ENCODE measurements around the gene NELL1.

Gene NELL1

DNA sequence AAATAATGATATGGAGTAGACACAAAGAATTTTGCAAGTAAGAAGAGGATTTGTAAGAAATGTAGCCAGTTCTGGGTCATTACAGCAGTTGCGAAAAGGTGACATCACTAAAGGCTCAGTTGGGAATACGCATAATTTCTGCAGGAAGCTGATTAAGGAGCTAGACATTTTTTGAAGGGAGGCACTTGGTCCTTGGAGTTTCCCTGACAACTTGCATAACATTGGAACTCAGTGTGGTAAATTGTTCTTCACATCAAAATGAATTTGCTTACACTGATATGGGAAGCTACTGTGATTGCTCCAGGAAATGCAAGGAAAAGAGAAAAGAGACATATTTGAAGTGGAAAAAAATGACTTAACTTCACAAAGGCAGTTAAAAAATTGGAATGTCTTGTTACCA, 626.1 kb downstream of the NELL1 start:
- Histone ChIP-seq H3K36me3 (ENCODE audit: control insufficient read depth in 1 of 2, insufficient read depth in 2 of 2, low read length in 2 of 2) (no peaks in the 10 kb centered on the region), H3K27me3 (ENCODE audit: control insufficient read depth in 1 of 2, insufficient read depth in 2 of 2, low read length in 2 of 2) (no peaks in the 10 kb centered on the region), H3K4me1 (ENCODE audit: control insufficient read depth in 1 of 2, insufficient read depth in 2 of 2, low read length in 2 of 2) (no peaks in the 10 kb centered on the region), H3K9me3 (ENCODE audit: control insufficient read depth in 1 of 2, low read length in 2 of 2) (peaks cover 0 to 4% of the 10 kb centered on the region in 2 donors), H3K4me3 (ENCODE audit: low read depth in 1 of 2, low read length in 2 of 2) (no peak overlapping the region), H3K9ac (ENCODE audit: low read depth in 1 of 2, low read length in 2 of 2) (no peak overlapping the region), H3K27ac (ENCODE audit: low read depth, low read length) (no peak overlapping the region)

DNA sequence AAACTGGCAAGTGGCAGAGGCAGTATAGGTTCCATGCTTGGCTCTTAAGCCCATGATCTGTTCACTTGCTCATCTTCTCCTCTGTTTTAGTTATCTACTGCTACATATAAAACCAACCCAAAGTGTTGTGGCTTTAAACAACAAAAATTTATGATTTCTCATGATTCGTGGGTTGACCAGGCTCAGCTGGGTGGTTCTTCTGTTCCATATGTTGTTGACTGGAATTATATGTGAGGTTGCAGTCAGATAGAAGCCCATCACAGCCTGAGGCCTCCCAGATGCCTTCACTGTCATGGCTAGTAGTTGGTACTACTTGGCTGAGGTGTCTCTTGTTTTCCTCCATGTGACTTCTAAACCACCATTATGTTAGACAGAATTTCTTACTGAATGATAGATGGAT, 632.6 kb downstream of the NELL1 start:
- Histone ChIP-seq H3K9me3 (ENCODE audit: control insufficient read depth in 1 of 2, low read length in 2 of 2) (peaks cover 0 to 5% of the 10 kb centered on the region in 2 donors), H3K27ac (ENCODE audit: low read depth, low read length) (no peak overlapping the region), H3K27me3 (ENCODE audit: control insufficient read depth in 1 of 2, insufficient read depth in 2 of 2, low read length in 2 of 2) (no peaks in the 10 kb centered on the region), H3K4me3 (ENCODE audit: low read depth in 1 of 2, low read length in 2 of 2) (no peak overlapping the region), H3K4me1 (ENCODE audit: control insufficient read depth in 1 of 2, insufficient read depth in 2 of 2, low read length in 2 of 2) (no peaks in the 10 kb centered on the region), H3K36me3 (ENCODE audit: control insufficient read depth in 1 of 2, insufficient read depth in 2 of 2, low read length in 2 of 2) (no peaks in the 10 kb centered on the region), H3K9ac (ENCODE audit: low read depth in 1 of 2, low read length in 2 of 2) (no peak overlapping the region)

DNA sequence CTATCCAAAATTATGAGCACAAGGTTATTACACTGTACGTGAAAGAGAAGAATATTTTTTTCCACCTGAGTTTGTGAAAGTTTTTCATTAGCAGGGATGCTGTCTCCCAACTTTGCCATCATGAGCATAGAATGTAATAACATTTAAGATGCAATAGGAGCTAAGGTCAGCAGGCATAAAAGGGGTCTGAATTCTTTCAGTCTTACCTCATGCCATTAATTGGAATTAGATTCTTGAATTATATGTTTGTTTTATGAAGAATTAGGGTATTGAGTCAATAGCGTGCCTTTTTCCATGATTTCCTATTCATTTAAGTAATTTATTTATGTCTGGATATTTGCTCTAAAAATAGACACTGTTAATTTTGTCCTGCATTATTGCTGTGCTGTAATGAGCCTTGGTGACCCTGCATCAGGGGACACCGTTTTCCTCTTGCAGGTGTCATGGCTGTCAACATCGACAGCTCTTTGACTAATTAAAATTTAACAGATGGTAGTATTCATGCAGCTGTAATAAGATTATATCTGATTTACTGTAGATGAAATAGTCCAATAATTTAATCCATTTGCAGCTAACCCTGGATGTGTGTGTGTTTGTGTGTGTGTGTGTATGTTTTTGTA, 637.5 kb downstream of the NELL1 start:
- Histone ChIP-seq H3K9ac (ENCODE audit: low read depth in 1 of 2, low read length in 2 of 2) (no peak overlapping the region), H3K27ac (ENCODE audit: low read depth, low read length) (no peak overlapping the region), H3K9me3 (ENCODE audit: control insufficient read depth in 1 of 2, low read length in 2 of 2) (peaks cover 0 to 5% of the 10 kb centered on the region in 2 donors), H3K4me1 (ENCODE audit: control insufficient read depth in 1 of 2, insufficient read depth in 2 of 2, low read length in 2 of 2) (no peaks in the 10 kb centered on the region), H3K36me3 (ENCODE audit: control insufficient read depth in 1 of 2, insufficient read depth in 2 of 2, low read length in 2 of 2) (no peaks in the 10 kb centered on the region), H3K27me3 (ENCODE audit: control insufficient read depth in 1 of 2, insufficient read depth in 2 of 2, low read length in 2 of 2) (no peaks in the 10 kb centered on the region), H3K4me3 (ENCODE audit: low read depth in 1 of 2, low read length in 2 of 2) (no peak overlapping the region)

DNA sequence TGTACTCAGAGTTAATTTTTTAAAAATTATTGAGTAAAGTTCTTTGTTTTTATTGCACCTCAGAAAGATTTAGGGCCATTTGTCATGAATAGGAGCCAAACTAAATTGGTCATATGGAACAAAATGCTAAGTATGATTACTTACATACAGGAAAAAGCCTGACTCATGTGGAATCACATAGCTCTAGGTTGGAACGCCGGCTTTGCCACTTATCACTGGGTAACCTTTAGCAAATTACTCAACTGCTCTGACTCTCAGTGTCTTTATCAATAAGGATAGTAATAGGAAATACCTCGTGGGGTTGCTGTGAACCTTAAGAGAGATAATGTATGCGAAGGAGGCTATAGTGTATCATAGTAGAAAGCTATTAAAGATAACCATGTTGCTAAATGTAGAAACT, 638.5 kb downstream of the NELL1 start:
- no peaks in the 10 kb centered on the region for H3K36me3 ChIP-seq (ENCODE audit: control insufficient read depth in 1 of 2, insufficient read depth in 2 of 2, low read length in 2 of 2)
- no peak overlapping the region for H3K27ac ChIP-seq (ENCODE audit: low read depth, low read length)
- no peak overlapping the region for H3K4me3 ChIP-seq (ENCODE audit: low read depth in 1 of 2, low read length in 2 of 2)
- H3K27me3 ChIP-seq (ENCODE audit: control insufficient read depth in 1 of 2, insufficient read depth in 2 of 2, low read length in 2 of 2): no peaks in the 10 kb centered on the region
- no peaks in the 10 kb centered on the region for H3K9me3 ChIP-seq (ENCODE audit: control insufficient read depth in 1 of 2, low read length in 2 of 2)
- H3K9ac ChIP-seq (ENCODE audit: low read depth in 1 of 2, low read length in 2 of 2): no peak overlapping the region
- no peaks in the 10 kb centered on the region for H3K4me1 ChIP-seq (ENCODE audit: control insufficient read depth in 1 of 2, insufficient read depth in 2 of 2, low read length in 2 of 2)

DNA sequence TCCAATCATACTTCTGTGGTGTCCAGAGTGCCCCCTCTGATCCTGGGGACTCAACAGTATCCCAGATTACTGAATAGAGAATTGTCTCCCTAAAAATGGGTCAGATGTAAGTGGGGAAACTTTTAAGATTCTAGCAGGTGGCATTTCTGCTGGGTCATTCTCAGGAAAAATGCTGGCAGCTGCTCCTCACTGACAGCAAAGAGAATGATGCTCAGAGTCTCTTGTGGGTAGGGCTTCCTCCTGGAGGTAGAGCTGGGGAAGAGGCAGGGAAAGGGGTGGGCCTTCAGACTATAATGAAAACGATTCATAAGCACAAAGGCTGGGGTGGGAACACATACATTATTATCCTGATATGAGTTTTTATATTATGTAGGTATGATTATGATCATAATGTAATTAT, 647.2 kb downstream of the NELL1 start:
- no peak overlapping the region for H3K4me3 ChIP-seq (ENCODE audit: low read depth in 1 of 2, low read length in 2 of 2)
- no peak overlapping the region for H3K9ac ChIP-seq (ENCODE audit: low read depth in 1 of 2, low read length in 2 of 2)
- H3K36me3 ChIP-seq (ENCODE audit: control insufficient read depth in 1 of 2, insufficient read depth in 2 of 2, low read length in 2 of 2): no peaks in the 10 kb centered on the region
- H3K4me1 ChIP-seq (ENCODE audit: control insufficient read depth in 1 of 2, insufficient read depth in 2 of 2, low read length in 2 of 2): no peaks in the 10 kb centered on the region
- no peaks in the 10 kb centered on the region for H3K9me3 ChIP-seq (ENCODE audit: control insufficient read depth in 1 of 2, low read length in 2 of 2)
- H3K27me3 ChIP-seq (ENCODE audit: control insufficient read depth in 1 of 2, insufficient read depth in 2 of 2, low read length in 2 of 2): no peaks in the 10 kb centered on the region
- H3K27ac ChIP-seq (ENCODE audit: low read depth, low read length): no peak overlapping the region

DNA sequence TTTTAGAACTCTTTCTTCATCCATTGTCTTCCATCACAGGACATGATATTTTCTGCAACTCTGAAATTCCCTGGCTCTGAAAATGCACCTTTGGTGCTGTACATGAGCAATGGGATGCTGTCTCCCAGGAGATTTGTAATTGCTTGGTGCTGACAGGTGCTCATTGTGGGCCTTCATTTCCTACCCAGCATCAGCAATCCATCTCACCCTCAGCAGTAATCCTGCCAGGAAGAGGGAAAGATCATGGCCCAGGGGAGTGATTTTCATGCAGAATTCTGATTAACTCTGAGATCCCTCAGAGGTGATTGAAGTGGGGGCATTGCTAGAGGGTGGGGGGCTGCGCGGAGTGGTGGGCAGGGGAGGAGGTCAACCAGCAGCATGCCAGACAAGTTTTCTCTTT, 651.7 kb downstream of the NELL1 start:
- Histone ChIP-seq H3K4me1 (ENCODE audit: control insufficient read depth in 1 of 2, insufficient read depth in 2 of 2, low read length in 2 of 2) (no peaks in the 10 kb centered on the region), H3K4me3 (ENCODE audit: low read depth in 1 of 2, low read length in 2 of 2) (no peak overlapping the region), H3K9me3 (ENCODE audit: control insufficient read depth in 1 of 2, low read length in 2 of 2) (no peaks in the 10 kb centered on the region), H3K27me3 (ENCODE audit: control insufficient read depth in 1 of 2, insufficient read depth in 2 of 2, low read length in 2 of 2) (no peaks in the 10 kb centered on the region), H3K36me3 (ENCODE audit: control insufficient read depth in 1 of 2, insufficient read depth in 2 of 2, low read length in 2 of 2) (no peaks in the 10 kb centered on the region), H3K9ac (ENCODE audit: low read depth in 1 of 2, low read length in 2 of 2) (no peak overlapping the region), H3K27ac (ENCODE audit: low read depth, low read length) (no peak overlapping the region)

DNA sequence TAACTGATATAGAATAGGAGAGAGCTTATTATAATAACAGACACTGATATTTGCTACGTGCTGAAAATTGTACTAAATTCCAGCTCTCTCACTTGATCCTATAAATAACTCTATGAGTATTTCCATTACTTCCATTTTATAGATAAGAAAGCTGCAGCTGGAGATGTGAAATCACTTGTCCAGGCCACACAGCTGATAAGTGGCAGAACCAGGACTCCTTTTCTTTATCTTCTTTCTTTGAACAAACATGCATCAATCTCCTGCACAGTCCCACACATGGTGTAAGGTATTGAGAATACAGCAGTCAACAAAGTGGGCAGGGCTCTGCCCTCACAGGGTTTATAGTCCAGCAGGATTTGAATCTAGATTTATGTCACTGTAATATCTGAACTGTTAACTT, 652.1 kb downstream of the NELL1 start:
- no peak overlapping the region for H3K9ac ChIP-seq (ENCODE audit: low read depth in 1 of 2, low read length in 2 of 2)
- H3K36me3 ChIP-seq (ENCODE audit: control insufficient read depth in 1 of 2, insufficient read depth in 2 of 2, low read length in 2 of 2): no peaks in the 10 kb centered on the region
- H3K27ac ChIP-seq (ENCODE audit: low read depth, low read length): no peak overlapping the region
- H3K4me1 ChIP-seq (ENCODE audit: control insufficient read depth in 1 of 2, insufficient read depth in 2 of 2, low read length in 2 of 2): no peaks in the 10 kb centered on the region
- H3K9me3 ChIP-seq (ENCODE audit: control insufficient read depth in 1 of 2, low read length in 2 of 2): no peaks in the 10 kb centered on the region
- H3K4me3 ChIP-seq (ENCODE audit: low read depth in 1 of 2, low read length in 2 of 2): no peak overlapping the region
- no peaks in the 10 kb centered on the region for H3K27me3 ChIP-seq (ENCODE audit: control insufficient read depth in 1 of 2, insufficient read depth in 2 of 2, low read length in 2 of 2)

DNA sequence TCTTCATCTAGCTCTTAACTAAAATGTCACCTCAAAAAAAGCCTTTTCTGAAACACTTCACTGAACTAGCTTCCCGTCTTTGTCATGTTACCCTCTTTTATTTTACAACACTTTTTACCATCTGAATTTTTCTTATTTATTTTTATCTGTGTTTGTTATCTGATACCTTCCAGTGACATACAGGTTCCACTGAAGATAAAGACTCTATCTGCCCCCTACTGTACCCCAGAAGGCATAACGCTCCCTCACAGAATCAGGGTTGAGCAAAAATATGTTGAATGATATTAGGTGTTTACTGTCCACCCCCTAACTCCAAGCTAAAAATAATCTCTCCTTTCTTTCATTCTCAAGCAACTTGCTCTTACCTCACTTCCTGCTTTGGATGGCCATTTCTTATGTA, 654.2 kb downstream of the NELL1 start:
- Histone ChIP-seq H3K27me3 (ENCODE audit: control insufficient read depth in 1 of 2, insufficient read depth in 2 of 2, low read length in 2 of 2) (no peaks in the 10 kb centered on the region), H3K27ac (ENCODE audit: low read depth, low read length) (no peak overlapping the region)

DNA sequence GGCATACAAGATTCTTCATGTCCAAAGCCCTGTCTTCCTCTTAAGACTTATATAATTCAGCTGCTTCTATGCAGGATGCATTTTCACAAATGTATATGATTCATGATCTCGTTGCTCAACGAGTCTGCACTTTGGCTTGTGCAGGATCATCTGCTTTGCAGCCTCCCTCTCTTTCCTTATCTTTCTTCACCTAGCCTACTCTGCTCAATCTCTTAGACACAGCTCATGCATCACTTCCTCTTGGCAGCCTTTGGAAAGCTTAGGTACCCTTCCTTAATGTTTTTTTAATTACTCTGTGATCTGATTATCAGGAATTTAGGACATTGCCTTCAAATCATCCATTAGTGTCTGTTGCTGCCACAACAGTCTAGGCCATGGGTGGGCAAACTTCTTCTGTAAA, 673.8 kb downstream of the NELL1 start:
- no peaks in the 10 kb centered on the region for H3K36me3 ChIP-seq (ENCODE audit: control insufficient read depth in 1 of 2, insufficient read depth in 2 of 2, low read length in 2 of 2)
- H3K9ac ChIP-seq (ENCODE audit: low read depth in 1 of 2, low read length in 2 of 2): no peak overlapping the region
- H3K4me3 ChIP-seq (ENCODE audit: low read depth in 1 of 2, low read length in 2 of 2): no peak overlapping the region
- H3K9me3 ChIP-seq (ENCODE audit: control insufficient read depth in 1 of 2, low read length in 2 of 2): no peaks in the 10 kb centered on the region
- H3K27ac ChIP-seq (ENCODE audit: low read depth, low read length): no peak overlapping the region
- H3K27me3 ChIP-seq (ENCODE audit: control insufficient read depth in 1 of 2, insufficient read depth in 2 of 2, low read length in 2 of 2): no peaks in the 10 kb centered on the region
- no peaks in the 10 kb centered on the region for H3K4me1 ChIP-seq (ENCODE audit: control insufficient read depth in 1 of 2, insufficient read depth in 2 of 2, low read length in 2 of 2)

More for the DNA sequence above, 654.2 kb downstream of the NELL1 start:
- Histone ChIP-seq H3K4me3 (ENCODE audit: low read depth in 1 of 2, low read length in 2 of 2) (no peak overlapping the region), H3K36me3 (ENCODE audit: control insufficient read depth in 1 of 2, insufficient read depth in 2 of 2, low read length in 2 of 2) (no peaks in the 10 kb centered on the region), H3K9me3 (ENCODE audit: control insufficient read depth in 1 of 2, low read length in 2 of 2) (peaks cover 0 to 5% of the 10 kb centered on the region in 2 donors), H3K9ac (ENCODE audit: low read depth in 1 of 2, low read length in 2 of 2) (no peak overlapping the region), H3K4me1 (ENCODE audit: control insufficient read depth in 1 of 2, insufficient read depth in 2 of 2, low read length in 2 of 2) (no peaks in the 10 kb centered on the region)

DNA sequence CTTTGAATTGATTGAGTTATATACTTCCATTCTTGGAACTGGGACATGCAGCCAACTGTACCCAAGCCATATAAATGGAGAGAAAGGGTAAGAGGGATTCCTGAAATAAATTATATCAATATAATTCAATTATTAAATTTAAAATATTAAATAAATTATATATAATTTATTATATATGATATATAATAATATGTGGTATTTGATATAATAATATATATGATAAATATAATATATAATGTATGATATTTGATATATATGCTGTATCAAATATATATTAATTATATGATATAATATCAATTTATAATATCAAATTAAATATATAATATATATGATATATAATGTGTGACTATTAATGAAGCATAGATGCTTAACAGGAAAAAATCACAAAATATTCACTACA, 677.0 kb downstream of the NELL1 start:
- Histone ChIP-seq H3K4me3 (ENCODE audit: low read depth in 1 of 2, low read length in 2 of 2) (no peak overlapping the region), H3K4me1 (ENCODE audit: control insufficient read depth in 1 of 2, insufficient read depth in 2 of 2, low read length in 2 of 2) (no peaks in the 10 kb centered on the region), H3K9me3 (ENCODE audit: control insufficient read depth in 1 of 2, low read length in 2 of 2) (no peaks in the 10 kb centered on the region), H3K27me3 (ENCODE audit: control insufficient read depth in 1 of 2, insufficient read depth in 2 of 2, low read length in 2 of 2) (no peaks in the 10 kb centered on the region), H3K36me3 (ENCODE audit: control insufficient read depth in 1 of 2, insufficient read depth in 2 of 2, low read length in 2 of 2) (no peaks in the 10 kb centered on the region), H3K27ac (ENCODE audit: low read depth, low read length) (no peak overlapping the region), H3K9ac (ENCODE audit: low read depth in 1 of 2, low read length in 2 of 2) (no peak overlapping the region)

DNA sequence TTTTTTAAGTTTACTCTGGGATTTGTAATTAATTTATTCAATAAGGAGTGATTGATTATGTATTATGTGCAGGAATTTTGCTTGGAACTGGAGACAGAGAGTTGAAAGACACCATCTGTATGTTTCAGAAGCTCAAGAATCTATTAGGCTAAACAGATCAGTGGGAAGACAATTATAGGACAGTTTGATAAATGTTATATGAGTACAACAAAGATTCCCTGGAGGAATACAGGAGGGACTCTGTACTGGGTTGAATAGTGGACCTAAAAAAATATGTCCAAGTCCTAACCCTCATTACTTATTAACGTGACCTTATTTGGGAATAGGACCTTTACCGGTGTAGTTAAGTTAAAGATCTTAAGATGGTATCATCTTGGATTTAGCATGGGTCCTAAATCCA, 681.2 kb downstream of the NELL1 start:
- H3K9me3 ChIP-seq (ENCODE audit: control insufficient read depth in 1 of 2, low read length in 2 of 2): no peaks in the 10 kb centered on the region
- no peaks in the 10 kb centered on the region for H3K27me3 ChIP-seq (ENCODE audit: control insufficient read depth in 1 of 2, insufficient read depth in 2 of 2, low read length in 2 of 2)
- no peak overlapping the region for H3K4me3 ChIP-seq (ENCODE audit: low read depth in 1 of 2, low read length in 2 of 2)
- H3K4me1 ChIP-seq (ENCODE audit: control insufficient read depth in 1 of 2, insufficient read depth in 2 of 2, low read length in 2 of 2): no peaks in the 10 kb centered on the region
- no peak overlapping the region for H3K9ac ChIP-seq (ENCODE audit: low read depth in 1 of 2, low read length in 2 of 2)
- H3K36me3 ChIP-seq (ENCODE audit: control insufficient read depth in 1 of 2, insufficient read depth in 2 of 2, low read length in 2 of 2): no peaks in the 10 kb centered on the region
- H3K27ac ChIP-seq (ENCODE audit: low read depth, low read length): no peak overlapping the region

All from duodenal mucosa (tissue), 2 donors.